ENCODE results near the gene STX11.
"Not testable (repeated sequence)": the region's sequence is repeated elsewhere in the genome, so short reads cannot be mapped to it uniquely, and the experiment has no call there.

Gene STX11

GRCh38 chr6:144149894-144150709, at the start of gene STX11:
STX11 (plus strand) TSS chr6:144150517; CDS start chr6:144186628, 36,111 bp downstream.
- peak; percentile 51 for DNase-seq

DNA sequence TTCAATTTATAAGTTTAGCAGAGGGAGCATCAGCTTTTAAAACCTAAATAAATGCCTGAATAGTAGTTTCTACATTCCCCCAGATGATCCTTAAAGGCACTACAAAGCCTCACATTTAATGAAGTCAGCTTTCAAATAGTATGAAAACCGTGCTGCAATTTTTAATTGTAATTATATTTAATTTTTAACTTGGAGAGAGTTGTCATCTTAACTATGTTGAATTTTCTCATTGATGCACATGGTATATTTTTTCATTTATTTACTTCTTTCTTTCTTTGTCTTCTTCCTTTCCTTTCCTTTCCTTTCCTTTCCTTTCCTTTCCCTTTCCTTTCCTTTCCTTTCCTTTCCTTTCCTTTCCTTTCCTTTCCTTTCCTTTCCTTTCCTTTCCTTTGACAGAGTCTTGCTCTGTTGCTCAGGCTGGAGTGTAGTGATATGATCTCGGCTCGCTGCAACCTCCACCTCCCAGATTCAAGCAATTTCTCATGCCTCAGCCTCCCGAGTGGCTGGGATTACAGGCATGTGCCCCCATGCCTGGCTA, 47.2 kb upstream of the STX11 start:
- DNase-seq, result no peak

DNA sequence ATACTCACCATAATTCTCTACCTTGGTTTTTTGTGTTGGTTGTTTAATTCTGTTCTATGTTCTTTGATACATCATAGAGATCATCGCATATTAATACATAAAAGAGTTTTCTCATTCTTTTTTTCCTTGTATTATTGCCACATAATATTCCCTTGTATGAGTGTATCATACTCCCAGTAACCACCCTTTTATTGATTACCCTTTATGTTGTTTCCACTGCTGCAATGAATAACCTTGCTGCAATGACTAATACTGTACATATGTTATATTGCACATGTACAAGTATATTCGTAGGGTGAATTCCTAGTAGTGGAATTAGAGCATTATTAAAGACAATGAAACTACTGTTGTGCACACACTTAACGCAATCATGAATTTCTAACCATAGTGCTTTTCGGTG, 45.8 kb upstream of the STX11 start:
- no peak for DNase-seq

GRCh38 chr6:144104898-144105487, 45.3 kb upstream of the STX11 start:
- peak; percentile 68 for DNase-seq

- DNase-seq, result no peak
Measured at GRCh38 chr6:144106206-144106605, 44.1 kb upstream of the STX11 start.

DNA sequence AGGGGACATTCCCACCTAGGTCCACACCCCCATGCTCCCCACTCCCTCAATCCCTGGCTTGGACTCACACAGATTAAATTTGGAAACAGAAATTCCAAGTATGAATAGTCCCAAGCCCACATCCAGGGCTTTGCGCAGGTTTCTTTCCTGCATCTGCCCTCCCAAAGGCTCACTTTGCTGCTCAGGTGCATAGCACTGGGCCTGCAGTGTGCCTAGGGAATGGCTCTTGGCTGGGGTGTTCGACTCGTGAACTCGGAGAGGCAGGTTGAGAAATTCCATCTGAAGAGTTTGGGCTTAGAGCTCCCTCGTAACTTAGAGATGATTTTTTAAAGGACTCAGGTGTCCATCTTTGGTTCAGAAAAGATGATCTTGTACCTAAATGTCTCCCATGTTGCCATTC, 40.1 kb upstream of the STX11 start:
- DNase-seq, result no peak

DNA sequence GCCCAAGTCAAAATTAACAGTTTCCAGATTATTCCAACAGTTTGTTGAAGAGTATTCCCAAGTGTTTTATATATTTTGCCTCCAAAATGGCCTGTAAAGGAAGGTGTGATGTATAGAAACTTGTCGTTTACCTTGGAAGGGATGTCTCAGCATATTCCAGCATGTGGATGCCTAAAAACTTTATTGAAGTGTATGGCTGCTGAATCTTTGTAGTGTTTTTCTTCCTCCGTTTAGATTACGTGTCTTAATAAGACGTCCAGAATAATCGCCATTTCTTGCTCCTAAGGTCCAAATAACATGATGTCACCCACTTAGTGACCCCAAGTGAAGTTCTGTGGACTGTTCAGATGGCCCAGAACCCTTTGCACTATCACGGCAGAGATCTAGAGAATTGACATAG, 37.0 kb upstream of the STX11 start:
- DNase-seq, result no peak

GRCh38 chr6:144115219-144115618, 35.1 kb upstream of the STX11 start:
- no peak for DNase-seq

GRCh38 chr6:144119376-144119775, 30.9 kb upstream of the STX11 start:
- no peak for DNase-seq

- no peak for DNase-seq
Measured at GRCh38 chr6:144122861-144123260, 27.5 kb upstream of the STX11 start.

GRCh38 chr6:144123421-144123820, 26.9 kb upstream of the STX11 start:
- DNase-seq, result no peak

DNA sequence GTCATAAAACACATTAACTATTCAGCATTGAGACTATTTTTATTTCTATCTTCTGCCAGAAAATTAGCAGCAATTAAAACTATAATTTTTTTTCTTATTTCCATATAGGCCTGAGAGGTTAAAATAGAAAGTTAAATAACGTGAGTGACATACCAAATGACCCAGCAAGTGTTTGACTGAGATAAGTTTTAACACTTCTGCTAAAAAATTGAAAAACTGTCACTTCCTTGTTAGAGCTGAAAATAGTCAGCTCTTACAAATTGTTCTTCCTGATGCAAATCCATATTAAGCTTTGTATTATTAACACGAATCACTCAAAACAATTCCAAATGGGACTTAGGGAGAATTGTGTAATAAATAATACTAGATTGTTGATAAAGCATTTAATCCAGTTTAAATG, 26.5 kb upstream of the STX11 start:
- no peak for DNase-seq

DNA sequence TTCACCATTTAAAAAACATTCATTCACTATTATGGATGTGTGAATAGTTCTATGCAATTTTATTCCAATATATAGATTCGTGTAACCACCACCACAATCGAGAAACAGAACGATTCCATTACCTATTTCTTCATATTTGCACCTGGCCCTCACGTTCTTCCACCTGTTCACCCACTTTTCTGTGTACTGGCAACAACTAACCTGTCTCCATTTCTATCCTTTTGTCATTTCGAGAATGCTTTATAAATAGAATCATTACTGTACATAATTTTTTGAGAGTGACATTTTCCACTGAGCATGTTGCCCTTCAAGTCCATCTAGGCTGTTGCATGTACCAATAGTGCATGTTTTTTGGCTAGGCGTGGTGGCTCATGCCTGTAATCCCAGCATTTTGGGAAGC, 23.2 kb upstream of the STX11 start:
- no peak for DNase-seq

DNA sequence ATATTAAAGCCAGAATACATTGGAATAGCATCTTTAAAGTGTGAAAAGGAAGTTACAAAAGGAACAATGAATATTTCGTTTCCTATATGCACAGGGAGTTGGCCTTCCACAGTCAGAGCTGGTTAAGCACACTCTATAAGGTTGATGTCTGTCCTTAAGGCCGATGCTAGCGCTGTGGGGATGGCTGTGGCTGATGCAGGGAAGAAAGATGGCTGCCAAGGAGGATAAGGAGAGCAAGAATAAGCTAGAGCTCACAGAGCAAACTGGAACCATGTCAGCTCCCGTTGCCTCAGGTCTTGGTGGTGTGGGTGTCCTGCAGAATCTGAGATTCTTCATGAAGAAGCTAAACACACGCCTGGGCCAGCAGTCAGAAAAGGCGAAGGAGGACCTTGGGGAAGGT, 20.8 kb upstream of the STX11 start:
- no peak for DNase-seq

GRCh38 chr6:144131248-144131709, 19.0 kb upstream of the STX11 start:
- DNase-seq, result no peak

DNA sequence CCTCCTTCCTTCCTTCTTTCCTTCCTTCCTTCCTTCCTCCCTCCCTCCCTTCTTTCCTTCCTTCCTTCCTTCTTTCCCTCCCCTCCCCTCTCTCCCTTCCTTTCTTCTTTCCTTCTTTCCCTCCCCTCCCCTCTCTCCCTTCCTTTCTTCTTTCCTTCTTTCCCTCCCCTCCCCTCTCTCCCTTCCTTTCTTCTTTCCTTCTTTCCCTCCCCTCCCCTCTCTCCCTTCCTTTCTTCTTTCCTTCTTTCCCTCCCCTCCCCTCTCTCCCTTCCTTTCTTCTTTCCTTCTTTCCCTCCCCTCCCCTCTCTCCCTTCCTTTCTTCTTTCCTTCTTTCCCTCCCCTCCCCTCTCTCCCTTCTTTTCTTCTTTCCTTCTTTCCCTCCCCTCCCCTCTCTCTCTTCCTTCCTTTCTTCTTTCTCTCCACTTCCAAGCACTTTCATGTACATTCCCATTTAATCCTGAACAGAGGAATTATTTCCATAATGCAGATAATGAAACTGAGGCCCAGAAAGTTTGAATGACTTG, 18.1 kb upstream of the STX11 start:
- DNase-seq, result not testable (repeated sequence)

DNA sequence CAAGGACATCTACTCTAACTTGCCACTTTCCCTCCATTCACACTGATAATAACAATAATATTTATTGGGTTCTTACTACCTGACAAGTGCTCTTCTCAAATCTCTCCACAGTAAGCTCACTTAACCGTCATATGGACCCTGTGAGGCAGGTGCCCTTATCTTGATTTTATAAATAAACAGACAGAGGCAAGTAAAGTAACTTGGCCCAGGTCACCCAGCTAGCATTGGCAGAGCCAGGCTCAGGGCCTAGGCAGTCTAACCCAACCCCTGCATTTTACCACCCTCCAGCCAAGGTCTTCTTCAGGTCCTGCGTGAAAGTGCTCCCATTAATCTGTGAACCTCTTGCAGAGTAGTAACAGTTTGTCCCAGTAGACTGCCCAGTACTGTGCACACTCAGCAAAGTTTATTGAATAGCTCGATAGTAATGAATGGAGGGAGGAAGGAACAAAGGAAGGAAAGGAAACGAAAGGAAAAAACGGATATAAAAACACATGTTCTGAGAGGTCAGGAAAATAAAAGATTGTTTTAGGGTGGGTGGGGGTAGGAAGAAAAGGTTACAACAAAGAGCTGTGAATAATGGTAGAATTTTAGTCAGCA, 17.0 kb upstream of the STX11 start:
- no peak for DNase-seq

- DNase-seq, result no peak
Measured at GRCh38 chr6:144134176-144134575, 16.1 kb upstream of the STX11 start.

DNA sequence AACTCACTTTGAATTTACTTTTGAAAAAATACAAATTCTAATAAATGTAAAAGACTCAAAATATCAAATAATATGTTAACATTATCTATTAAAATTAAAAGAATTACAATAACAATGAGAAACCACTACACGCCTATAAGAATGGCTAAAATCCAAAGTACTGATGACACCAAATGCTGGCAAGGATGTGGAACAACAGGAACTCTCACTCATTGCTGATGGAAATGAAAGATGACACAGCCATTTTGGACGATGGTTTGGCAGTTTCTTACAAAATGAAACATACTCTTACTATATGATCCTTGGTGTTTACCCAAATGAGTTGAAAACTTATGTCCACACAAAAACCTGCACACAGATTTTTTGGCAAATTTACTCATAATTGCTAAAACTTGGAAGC, 15.6 kb upstream of the STX11 start:
- no peak for DNase-seq

- DNase-seq, result no peak
Measured at GRCh38 chr6:144138542-144138941, 11.8 kb upstream of the STX11 start.

GRCh38 chr6:144139817-144140216, 10.5 kb upstream of the STX11 start:
- DNase-seq, result no peak

DNA sequence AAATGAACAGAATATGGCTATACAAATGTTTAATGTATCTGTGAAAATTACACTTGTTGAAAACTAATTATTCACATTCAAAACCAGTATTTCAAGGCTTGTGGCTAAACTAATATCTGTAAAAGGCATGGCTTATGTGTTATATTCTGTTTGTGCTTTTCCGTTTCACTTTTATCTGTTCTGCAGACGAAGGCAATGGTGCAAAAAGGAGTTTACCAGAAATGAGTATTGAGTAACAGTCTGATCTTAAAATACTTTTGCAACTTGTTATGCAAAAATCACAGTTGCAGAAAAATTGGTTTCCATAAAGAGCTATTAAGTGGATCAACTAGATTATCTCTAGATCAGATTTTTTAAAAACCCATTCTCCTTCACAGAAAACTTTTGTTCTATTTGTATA, 9.4 kb upstream of the STX11 start:
- DNase-seq, result no peak

DNA sequence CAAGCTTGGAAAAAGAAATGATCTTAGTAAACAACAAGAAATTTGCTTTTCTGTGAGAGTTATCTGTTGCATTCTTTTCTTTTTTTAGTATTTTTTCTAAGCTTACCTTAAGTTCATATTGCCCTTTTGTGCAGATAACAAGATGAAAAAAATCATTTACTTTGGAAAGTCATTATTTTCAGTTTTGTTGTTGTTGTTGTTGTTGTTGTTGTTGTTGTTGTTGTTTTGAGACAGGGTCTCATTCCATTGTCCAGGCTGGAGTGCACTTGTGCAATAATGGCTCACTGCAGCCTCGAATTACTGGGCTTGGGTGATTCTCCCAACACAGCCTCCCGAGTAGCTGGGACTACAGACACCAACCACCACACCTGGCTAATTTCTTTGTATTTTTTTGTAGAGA, 8.8 kb upstream of the STX11 start:
- no peak for DNase-seq

DNA sequence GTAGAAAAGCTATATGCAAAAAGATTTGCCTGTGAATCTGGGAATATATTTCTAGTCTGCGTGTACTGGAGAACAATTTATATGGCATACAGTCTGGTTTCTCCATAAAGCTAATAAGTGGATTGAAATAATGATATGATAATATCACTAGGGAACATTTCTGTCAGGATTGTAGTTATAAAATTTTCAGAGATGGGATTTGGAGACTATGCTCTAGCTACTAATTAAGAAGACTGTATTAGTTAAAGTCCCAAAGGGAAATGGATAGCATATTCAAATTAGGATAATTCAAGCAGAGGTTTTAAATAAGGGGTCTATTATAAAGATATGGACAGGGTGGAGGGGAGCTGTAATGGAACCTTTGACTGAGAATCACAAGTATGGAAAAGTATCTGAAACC, 7.2 kb upstream of the STX11 start:
- DNase-seq, result no peak
